AML-193 (cell line): Measurements from ENCODE around the gene TMF1.

Experiments
- DNase-seq, 2 experiments: peaks; one replicate each; lab custom pipeline; 2025; lab: John Stamatoyannopoulos, UW

The TMF1 gene, protein sequence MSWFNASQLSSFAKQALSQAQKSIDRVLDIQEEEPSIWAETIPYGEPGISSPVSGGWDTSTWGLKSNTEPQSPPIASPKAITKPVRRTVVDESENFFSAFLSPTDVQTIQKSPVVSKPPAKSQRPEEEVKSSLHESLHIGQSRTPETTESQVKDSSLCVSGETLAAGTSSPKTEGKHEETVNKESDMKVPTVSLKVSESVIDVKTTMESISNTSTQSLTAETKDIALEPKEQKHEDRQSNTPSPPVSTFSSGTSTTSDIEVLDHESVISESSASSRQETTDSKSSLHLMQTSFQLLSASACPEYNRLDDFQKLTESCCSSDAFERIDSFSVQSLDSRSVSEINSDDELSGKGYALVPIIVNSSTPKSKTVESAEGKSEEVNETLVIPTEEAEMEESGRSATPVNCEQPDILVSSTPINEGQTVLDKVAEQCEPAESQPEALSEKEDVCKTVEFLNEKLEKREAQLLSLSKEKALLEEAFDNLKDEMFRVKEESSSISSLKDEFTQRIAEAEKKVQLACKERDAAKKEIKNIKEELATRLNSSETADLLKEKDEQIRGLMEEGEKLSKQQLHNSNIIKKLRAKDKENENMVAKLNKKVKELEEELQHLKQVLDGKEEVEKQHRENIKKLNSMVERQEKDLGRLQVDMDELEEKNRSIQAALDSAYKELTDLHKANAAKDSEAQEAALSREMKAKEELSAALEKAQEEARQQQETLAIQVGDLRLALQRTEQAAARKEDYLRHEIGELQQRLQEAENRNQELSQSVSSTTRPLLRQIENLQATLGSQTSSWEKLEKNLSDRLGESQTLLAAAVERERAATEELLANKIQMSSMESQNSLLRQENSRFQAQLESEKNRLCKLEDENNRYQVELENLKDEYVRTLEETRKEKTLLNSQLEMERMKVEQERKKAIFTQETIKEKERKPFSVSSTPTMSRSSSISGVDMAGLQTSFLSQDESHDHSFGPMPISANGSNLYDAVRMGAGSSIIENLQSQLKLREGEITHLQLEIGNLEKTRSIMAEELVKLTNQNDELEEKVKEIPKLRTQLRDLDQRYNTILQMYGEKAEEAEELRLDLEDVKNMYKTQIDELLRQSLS

DNA sequence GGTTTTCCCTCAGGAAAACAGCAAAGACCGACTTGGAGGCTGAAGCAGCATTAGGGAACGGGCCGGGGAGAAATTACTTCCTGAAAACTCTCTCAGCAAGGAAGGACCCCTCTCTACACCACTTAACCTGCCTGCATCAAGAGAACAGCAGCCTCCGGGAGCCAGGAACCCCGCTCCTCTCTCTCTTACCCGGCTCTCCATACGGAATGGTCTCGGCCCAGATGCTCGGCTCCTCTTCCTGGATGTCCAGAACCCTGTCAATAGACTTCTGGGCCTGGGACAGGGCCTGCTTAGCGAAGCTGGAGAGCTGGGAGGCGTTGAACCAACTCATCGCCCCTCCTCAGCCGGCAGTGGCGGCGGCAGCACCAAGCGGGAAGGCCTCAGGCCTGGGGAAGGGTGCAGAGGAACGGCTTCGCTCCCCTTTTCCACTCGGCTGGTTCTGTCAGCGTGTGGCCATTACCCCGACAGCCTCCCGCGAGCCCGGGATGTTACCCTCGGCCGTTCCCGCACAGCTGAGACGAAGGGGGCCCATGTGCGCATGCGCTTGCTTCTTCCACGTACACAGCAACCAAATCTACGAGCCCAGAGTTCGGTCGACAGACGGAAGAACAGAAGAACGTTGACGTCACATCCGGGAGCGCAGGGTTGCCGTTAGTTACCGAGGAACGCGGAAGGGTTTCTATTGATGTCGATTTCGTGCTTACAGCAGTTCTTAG lies at the start of gene TMF1:
Gene TMF1 (minus strand): TSS at position 578 of the 716 bp plus-strand sequence. CDS start 247 bp downstream, at position 331.
- DNase-seq = no peak

DNA sequence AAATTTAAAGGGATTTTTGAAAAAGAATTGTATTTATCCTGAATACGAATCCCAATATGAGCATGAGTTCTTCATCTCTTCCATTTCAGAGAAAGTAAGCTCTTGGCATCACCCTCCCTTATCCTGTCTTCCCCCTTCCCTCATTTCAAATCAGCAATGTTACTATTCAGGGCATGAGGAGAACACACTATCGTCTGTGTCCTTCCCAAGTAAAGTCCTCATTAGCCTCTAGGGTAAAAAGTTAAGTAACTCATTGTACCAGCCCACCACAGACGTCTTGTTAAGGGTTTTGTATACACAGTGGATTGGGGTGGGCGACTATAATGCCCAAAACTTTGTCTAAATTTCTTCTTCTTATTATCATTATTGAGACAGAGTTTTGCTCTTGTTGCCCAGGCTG lies 47.4 kb upstream of the TMF1 start:
- no peak for DNase-seq

DNA sequence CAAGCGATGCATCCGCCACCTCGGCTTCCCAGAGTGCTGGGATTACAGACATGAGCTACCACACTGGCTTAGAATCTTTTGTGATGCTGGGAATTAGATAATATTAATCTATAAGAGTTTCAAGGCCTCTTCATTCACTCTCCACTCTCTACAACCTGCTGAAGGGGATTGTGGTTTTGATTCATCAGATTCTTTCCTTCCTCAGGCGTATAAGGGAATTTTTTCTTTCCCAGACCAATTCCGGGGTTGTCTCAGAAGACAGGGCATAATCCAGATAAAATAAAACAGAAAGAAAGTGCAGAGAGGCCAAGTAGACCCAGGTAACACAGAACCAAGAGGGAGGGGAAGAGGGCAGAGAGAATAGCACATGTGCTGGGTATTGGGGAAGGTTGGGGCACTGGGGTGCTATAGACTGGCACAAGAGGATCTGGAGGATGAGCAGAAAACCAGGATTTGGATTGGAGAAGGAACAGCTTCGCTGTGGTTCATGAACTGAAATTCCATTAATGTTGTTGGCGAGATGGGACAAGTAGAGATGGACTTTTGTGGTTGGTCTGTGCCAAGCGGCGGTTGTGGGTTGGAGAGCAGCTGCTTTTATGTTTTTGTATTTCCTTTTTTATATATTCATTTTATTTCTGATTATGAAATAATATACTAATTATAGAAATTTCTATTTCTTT lies 45.4 kb upstream of the TMF1 start:
- DNase-seq = peak; percentile 44 to 56

DNA sequence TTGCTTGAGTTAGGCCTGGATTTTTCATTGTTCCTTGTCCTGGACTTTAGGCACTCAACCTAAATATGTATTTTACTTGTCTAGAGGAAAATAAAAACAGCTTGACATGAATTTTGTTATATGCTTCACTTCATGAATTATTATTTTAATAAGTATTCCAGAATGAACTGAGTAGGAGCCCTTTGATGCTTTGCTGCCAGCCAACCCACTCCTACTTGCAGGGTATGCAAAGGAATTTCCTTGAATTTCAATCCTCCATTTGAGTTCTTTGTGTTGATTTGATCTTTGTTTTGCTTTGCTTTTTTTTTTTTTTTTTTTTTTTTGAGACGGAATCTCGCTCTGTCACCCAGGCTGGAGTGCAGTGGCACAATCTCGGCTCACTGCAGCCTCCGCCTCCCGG lies 44.2 kb upstream of the TMF1 start:
- DNase-seq = no peak

DNA sequence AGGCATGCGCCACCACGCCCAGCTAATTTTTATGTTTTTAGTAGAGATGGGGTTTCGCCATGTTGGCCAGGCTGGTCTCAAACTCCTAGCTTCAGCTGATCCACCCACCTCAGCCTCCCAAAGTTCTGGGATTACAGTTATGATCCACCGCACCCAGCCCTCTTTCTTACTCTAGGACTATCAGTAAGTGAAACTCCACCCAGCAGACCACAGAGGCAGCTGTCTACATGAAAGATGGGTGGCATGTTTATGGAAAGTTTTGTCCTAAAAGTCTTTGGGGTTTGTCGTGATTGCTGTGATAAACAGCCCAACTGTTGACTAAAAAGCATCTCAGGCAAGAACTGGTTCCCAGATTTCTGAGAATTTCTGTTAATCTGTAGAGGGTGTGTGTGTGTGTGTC lies 43.5 kb upstream of the TMF1 start:
- no peak for DNase-seq

DNA sequence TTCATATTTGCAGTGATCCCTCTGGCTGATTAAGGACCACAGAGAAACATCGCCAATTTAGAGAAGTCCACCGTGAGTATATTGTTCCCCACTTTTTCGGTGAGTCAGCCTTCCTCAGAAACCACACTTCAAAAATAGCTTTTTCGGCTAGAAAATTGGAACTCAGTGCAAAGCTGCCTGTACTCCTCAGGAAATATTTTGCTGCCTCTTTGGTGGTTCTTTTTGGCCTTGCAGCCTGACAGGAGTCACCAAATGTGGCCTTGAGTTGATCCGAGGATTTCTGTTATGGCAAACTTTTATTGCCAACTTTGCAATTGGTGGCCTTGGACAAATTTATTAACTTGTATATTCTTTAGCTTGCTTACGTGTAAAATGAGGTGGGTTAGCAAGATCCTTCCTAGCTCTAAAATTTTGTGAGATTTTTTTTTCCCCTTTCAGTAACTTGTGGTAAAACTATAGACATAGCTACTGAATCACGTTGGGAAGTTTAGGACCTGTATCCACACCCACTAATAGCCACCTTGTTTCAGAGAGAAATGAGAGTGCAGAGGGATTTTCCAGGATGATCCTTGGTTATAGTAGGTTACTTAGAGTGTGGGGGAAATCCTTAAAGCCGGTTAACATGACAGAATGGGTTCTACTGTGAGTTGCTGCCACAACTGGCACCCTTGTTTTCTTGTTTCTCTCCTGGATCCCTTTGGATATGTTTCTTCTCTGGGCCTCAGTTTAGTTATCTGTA lies 42.5 kb upstream of the TMF1 start:
- peak; percentile 83 for DNase-seq

DNA sequence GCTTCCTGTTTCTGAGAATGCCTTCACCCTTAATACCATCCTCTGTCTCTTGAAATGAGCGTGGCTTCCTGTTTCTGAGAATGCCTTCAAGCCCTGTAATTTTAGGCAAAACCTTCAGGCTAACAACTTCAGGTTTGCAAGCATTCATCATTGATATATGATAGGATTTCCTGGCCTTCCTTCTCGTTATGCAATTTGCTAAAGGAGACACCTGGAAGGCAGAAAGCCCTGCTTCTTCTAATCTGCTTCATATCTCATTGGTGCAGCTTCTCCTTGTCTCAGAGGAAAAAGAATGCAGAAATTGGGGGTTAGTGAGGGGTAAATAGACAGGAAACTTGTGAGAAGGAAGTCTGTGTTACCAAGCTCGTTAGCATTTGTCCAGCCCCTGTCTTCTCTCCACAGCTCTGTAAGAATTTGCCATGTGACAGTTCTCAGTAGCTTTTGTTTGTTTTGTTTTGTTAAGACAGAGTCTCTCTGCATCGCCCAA lies 39.9 kb upstream of the TMF1 start:
- peak; percentile 74 to 80 for DNase-seq

DNA sequence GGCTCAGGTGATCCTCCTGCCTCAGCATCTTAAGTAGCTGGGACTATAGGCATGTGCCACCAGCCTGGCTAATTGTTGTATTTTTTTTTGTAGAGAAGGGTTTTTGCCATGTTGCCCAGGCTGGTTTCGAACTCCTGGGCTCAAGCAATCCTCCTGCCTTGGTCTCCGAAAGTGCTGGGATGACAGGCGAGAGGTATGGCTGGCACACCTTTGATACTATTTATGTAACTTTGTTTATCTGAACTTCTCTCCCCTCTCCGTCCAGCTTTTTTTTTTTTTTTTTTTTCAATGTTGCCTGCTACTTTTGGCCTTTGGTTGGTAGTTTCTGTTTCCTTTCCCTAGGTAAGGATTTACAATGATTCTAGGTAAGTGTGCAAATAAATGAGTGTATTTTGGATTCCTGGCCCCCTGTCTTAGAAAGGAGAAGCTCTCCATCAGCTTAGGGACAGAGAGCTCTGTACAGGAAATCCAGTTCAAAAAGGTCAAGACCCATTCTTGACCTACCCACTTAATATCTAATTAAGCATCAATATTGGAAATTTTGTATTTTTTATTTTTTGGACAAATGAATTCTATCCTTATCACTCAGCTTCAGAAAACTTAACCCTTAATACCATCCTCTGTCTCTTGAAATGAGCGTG lies 39.4 kb upstream of the TMF1 start:
- no peak for DNase-seq

DNA sequence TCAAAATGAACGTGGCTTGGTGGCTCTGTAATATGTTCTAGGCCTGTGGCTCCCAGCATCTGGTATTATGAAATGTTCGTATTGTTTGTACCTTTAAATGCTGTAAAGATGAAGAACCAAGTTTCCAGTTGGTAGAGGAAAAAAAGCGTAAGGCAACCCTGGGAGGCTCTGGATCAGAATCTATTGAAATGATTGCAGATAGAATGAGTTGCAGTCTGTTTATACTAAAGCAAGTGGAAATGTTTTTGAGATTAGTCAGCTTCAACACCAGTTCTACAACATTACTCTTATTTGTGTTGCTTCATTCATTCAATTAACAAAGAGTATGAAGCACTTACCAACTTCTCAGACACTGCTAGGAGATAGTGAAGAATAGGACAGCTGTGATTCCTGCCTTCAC lies 37.9 kb upstream of the TMF1 start:
- DNase-seq = no peak

DNA sequence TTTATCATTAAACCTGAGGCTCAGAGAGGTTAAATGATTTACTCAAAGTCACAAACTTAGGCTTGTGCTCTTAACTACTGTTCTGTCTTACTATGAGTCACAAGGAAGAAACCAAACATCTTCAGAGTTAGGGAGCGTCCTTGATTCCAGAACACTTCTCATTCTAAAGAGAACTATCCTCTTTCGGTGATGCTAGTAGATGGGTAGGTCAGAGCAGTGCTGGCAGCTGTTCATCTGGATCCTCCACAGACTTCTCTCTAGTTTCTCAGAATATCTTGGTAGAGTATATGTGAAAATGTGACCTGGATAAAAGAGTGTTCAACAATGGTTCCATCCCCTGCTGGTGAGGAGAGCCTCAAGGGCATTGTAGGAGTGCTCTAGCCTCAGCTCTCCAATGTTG lies 35.9 kb upstream of the TMF1 start:
- no peak for DNase-seq

DNA sequence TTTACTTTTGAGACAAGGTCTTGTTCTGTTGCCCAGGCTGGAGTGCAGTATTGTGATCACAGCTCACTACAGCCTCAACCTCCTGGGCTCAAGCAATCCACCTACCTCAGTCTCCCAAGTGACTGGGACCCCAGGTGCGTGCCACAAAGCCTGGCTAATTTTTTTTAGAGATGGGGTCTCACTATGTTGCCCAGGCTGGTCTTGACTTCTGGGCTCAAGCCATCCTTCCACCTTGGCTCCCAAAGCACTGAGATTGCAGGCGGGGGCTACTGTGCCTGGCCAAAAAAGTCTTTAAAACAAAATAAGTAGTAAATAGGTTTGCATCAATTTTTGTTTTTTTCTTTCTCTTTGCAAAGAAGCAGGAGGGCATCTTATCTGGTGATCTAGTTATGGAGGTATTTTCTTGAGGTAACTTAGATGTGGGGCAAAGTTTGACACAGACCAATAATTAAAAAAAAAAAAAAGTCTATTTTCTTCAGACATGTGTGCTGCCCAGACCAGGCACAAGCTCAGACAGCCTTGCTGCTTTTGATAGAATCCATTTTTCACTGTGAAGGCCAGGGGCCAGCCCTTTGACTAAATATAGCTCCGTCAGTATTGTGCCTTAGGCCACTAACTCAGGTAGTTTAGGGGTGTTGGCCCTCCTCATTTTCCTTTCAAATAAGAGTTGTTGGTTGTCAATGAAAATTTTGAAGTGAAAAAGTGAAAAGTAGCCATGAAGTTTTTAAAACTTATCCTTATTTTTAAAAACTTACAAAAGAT lies 35.1 kb upstream of the TMF1 start:
- DNase-seq = no peak

DNA sequence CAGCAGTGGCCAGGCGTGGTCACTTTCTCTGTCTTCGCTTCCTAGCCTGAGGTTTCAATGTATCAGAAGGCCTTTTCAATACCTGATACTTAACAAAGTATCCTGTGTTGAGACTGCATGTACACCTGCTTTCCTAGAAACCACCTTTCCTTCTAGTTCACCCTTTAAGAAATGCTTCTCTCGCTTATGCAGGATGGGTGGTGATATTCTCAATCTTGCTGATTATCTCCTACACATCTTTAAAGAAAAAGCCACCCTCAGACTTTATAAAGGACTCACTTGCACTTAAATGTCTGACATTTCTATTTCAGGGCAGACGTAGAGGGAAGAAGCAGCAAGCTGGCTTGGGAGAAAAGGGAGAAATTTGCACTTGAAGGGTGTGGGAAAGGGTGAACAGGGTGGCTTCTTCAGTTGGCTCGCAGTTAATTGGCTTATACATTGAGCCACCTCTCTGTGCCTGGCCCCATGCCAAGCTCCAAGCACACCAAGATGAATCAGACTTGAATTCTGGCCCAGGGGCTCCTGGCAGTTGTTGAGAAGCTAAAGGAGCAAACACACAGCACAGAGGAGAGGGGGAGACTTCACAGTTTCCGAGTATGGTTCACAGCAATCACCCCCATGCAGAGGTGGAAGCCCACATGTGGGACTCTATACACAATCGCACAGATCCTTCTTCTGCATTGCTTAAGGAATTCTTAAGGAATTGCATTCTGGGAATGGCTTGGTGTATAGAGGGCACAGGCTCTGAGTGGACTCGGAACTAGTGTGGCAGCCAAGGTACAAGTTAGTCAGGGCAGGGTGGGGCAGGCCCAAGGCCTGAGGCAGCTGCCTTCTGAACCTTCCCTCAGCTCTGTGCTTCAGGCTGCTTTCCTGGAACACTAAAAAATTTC lies 33.9 kb upstream of the TMF1 start:
- peak; percentile 58 to 63 for DNase-seq

DNA sequence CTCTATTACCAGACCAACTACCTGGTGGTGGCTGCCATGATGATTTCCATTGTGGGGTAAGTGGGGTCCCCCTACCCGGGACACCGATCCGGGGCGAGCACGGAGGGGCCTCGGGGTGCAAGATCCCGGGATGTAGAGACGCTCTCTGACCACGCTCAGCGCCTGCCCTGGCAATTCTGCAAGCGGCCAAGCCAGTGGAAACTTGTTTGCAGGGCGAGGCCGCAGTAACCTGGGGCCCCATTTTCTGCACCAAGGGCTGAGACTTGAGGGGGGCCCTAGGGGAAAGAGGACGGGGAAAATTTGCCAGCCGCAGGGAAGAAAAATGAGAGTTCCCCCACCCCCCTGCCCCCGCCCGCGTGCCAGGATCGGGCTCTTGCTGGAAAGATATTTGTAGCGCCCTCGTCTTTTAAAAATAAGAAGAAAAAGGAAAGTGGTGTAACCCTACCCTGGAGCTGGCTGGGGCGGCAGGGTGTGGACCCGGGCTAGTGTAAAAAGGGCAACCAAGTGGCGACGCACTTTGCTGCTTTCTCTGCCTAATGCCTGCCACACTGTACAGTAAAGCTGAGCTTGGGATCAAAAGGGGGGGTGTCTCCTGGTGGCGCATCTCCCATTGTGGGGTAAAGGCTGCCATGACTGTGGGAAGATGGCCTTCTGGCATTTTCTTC lies 33.2 kb upstream of the TMF1 start:
- DNase-seq = no peak

DNA sequence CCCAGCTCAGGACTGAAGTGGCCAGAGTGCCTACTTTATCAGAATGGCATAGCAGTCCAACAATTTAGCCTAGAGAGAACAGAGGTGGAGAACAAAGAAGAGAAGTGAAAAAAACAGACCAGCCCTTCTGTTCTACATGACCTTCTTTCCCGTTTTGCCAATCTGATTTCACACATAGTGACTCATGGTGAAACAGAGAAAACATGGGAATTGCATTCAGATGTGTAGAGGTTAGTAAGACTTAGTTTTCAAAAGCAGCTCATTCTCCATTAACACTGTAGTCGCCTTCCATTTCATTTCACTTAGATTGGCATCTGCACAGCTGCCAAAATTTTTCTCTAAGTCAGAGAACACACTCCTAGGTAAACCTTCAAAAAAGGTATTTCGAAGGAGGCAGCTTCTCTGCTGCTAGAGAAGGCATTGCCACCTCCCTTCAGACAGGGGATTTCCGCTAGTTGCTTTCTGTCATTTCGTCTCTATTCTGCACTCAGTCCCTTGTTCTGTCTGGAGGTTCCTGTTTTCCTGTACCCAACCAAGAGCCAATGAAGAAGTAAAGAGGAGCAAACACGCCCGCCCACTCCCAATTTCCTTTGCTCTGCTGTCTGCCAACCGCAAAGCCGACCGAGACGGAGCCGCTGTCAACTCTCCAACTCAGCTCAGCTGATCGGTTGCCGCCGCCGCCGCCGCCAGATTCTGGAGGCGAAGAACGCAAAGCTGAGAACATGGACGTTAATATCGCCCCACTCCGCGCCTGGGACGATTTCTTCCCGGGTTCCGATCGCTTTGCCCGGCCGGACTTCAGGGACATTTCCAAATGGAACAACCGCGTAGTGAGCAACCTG lies 32.4 kb upstream of the TMF1 start, which contains the start of gene ARL6IP5:
Gene ARL6IP5 (plus strand): TSS at position 612 of the 842 bp plus-strand sequence. CDS start 111 bp downstream, at position 723.
- peak; percentile 99 for DNase-seq

DNA sequence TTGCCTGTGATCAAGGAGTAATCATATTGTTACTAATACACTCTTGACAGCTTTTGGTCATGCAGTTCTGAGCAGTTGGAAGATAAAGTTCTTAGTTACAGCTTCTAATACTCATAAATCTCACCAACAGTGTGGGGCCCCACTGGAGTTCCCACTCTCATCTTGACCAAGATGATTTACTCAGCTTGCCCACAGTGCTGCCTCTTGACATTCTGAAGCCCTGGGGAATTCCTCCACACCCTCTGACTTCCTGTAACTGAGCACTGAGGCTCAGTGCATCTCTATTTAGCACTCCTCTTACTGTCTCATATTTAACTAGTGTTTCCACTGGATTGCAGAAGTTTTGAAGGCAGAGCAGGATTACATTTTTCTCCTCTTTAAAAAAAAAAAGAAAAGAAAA lies 30.7 kb upstream of the TMF1 start:
- peak; percentile 50 to 54 for DNase-seq

DNA sequence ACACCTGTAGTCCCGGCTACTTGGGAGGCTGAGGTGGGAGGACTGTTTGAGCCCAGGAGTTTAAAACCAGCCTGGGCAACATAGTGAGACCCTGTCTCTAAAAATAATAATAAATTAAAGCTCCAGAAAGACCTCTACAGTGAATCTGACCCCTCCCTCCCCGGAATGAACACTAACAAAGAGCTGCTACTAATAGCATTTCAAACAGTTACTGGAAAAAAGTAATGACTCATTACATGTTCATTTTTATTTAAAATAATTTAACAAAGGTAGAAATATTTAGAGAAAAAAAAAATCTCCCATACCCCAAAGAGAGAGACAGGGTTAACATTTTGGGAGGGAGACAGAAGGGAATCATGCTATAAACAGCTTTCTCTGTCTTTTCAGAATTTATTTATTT lies 30.2 kb upstream of the TMF1 start:
- DNase-seq = no peak
